HG03439 (cell line): ENCODE measurements around the gene ITGA1.
"Not testable (repeated sequence)": the region's sequence is repeated elsewhere in the genome, so short reads cannot be mapped to it uniquely, and the experiment has no call there.

Source experiments
- ATAC-seq: cut with Tn5 transposase; IDR thresholded peaks from one replicate; pipeline ENCODE4 v1.9.1; 2021; ENCODE audit warnings: mild to moderate bottlenecking, moderate library complexity; ENCODE audit not compliant: unreplicated experiment

Gene ITGA1

GRCh38 chr5:52787600-52788504 is at the start of gene ITGA1, which contains the start of gene PELO:
TSS of gene ITGA1 (plus strand) at chr5:52787916. CDS start at chr5:52788354, 438 bp downstream.
TSS of gene PELO (plus strand) at chr5:52787916. CDS start at chr5:52800395, 12,479 bp downstream.
- ATAC-seq = peak; percentile 78

GRCh38 chr5:52738095-52738506 is 49.6 kb upstream of the ITGA1 start:
- ATAC-seq = no peak

- no peak for ATAC-seq
Observed at GRCh38 chr5:52740007-52740406, 47.7 kb upstream of the ITGA1 start.

- no peak for ATAC-seq
Observed at GRCh38 chr5:52743012-52743411, 44.7 kb upstream of the ITGA1 start.

- ATAC-seq = no peak
Observed at GRCh38 chr5:52743529-52743928, 44.2 kb upstream of the ITGA1 start.

GRCh38 chr5:52743970-52744369 is 43.7 kb upstream of the ITGA1 start:
- no peak for ATAC-seq

- not testable (repeated sequence) for ATAC-seq
Observed at GRCh38 chr5:52744867-52745458, 42.8 kb upstream of the ITGA1 start.

- ATAC-seq = no peak
Observed at GRCh38 chr5:52746539-52746938, 41.2 kb upstream of the ITGA1 start.

- ATAC-seq = no peak
Observed at GRCh38 chr5:52748590-52748989, 39.1 kb upstream of the ITGA1 start.

- no peak for ATAC-seq
Observed at GRCh38 chr5:52749666-52750065, 38.0 kb upstream of the ITGA1 start.

GRCh38 chr5:52751137-52751536 is 36.6 kb upstream of the ITGA1 start:
- no peak for ATAC-seq

GRCh38 chr5:52754051-52754450 is 33.7 kb upstream of the ITGA1 start:
- ATAC-seq = no peak

- ATAC-seq = no peak
Observed at GRCh38 chr5:52757527-52757926, 30.2 kb upstream of the ITGA1 start.

- ATAC-seq = no peak
Observed at GRCh38 chr5:52758014-52758413, 29.7 kb upstream of the ITGA1 start.

- no peak for ATAC-seq
Observed at GRCh38 chr5:52759331-52759730, 28.4 kb upstream of the ITGA1 start.

- no peak for ATAC-seq
Observed at GRCh38 chr5:52760695-52761366, 26.9 kb upstream of the ITGA1 start.

- ATAC-seq = no peak
Observed at GRCh38 chr5:52767217-52767743, 20.4 kb upstream of the ITGA1 start.

- ATAC-seq = no peak
Observed at GRCh38 chr5:52767766-52768480, 19.8 kb upstream of the ITGA1 start.

- ATAC-seq = no peak
Observed at GRCh38 chr5:52769061-52769460, 18.7 kb upstream of the ITGA1 start.

- no peak for ATAC-seq
Observed at GRCh38 chr5:52770287-52770939, 17.3 kb upstream of the ITGA1 start.
